ENCODE results near the gene DHX30.

DHX30 gene

GRCh38 chr3:47778746-47779145, 24.2 kb upstream of the DHX30 start:
- DNase-seq (ENCODE audit: insufficient read length, low spot score) (no peak), FAIRE-seq (no peak)
- TF ChIP-seq TAF1 (IDR thresholded peaks at IDR 0.05; ENCODE audit: low read depth, low read length): no peak

DNA sequence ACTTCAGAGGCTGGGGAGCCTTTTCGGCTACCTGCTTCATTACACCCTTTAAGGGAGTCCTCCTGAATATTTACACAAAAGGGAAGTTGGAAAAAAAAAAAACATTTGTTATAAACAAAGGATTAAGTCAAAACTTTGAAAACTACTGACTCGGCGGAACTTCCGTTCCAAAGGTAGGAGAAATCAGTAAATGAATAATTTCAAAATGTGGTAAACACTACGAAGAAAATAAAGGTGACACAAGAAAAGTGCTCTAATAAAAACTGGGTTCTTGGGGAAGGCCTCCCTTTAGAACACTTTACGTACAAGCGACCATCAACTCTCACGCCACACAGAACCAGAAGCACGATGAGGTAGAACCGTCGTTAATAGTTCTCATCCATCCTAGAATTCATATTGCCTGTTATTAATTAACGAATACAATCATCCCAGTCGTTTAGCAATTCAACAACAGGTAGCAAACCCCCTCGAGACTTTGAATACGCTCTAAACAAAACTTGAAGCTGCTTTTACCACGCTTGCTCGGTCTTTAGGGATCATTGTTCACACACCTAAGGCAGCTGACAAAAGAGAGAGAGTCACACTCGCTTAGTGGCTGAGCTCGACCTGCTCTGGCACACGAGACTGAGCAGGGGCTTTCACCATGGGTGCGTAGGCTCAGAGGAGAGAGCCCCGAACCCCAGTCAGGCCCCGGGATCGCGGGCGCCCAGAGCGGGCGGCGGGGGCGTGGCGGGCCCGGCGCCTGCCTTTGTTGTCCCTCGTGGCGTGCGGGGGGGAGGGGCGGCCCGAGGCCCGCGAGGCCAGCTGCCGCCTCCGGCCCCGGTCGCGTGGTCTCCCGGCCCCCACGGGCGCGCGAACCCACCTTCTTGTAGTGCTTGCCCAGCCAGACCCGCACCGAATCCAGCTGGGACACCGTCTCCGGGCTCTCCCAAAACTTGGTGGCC, 21.9 kb upstream of the DHX30 start:
- DNase-seq (ENCODE audit: insufficient read length, low spot score) (peak; percentile 46), FAIRE-seq (peak; percentile 31)
- TF ChIP-seq POLR2A (IDR thresholded peaks at IDR 0.05; ENCODE audit: low read depth, low read length) (peak; percentile 40), POU2F2 (IDR thresholded peaks at IDR 0.05; ENCODE audit: low read depth, low read length) (no peak), POLR2AphosphoS5 (IDR thresholded peaks at IDR 0.05; ENCODE audit: low read depth, low read length) (peak; percentile 46; the same call in 1 of the 2 replicates)

- DNase-seq (ENCODE audit: insufficient read length, low spot score) (peak; percentile 92), FAIRE-seq (peak; percentile 100)
- TF ChIP-seq SPI1 (IDR thresholded peaks at IDR 0.05; ENCODE audit: low read depth, low read length) (0 out of 2 replicates have a peak, but pooled peaks have one; percentile 31), TAF1 (IDR thresholded peaks at IDR 0.05; ENCODE audit: low read depth, low read length) (peak; percentile 22; the same call in 1 of the 2 replicates), POLR2AphosphoS5 (IDR thresholded peaks at IDR 0.05; ENCODE audit: low read depth, low read length) (peak; percentile 78; the same call in 1 of the 2 replicates), PAX5 (IDR thresholded peaks at IDR 0.05; ENCODE audit: insufficient read depth, low read length, severe bottlenecking) (no peak), POU2F2 (IDR thresholded peaks at IDR 0.05; ENCODE audit: low read depth, low read length) (peak; percentile 69; the same call in 1 of the 2 replicates), POLR2A (IDR thresholded peaks at IDR 0.05; ENCODE audit: low read depth, low read length) (peak; percentile 72)
Observed at GRCh38 chr3:47781685-47782445, 21.1 kb upstream of the DHX30 start, which contains the start of gene SMARCC1. SMARCC1 (minus strand) TSS chr3:47781893; CDS start chr3:47781797, 96 bp downstream.

GRCh38 chr3:47782446-47783308, 20.3 kb upstream of the DHX30 start:
- TF ChIP-seq PAX5 (IDR thresholded peaks at IDR 0.05; ENCODE audit: insufficient read depth, low read length, severe bottlenecking): no peak
- no peak for TF ChIP-seq POU2F2 (IDR thresholded peaks at IDR 0.05; ENCODE audit: low read depth, low read length)
- peak; percentile 45; the same call in 1 of the 2 replicates for TF ChIP-seq TAF1 (IDR thresholded peaks at IDR 0.05; ENCODE audit: low read depth, low read length)
- no peak for TF ChIP-seq SPI1 (IDR thresholded peaks at IDR 0.05; ENCODE audit: low read depth, low read length)
- TF ChIP-seq POLR2A (IDR thresholded peaks at IDR 0.05; ENCODE audit: low read depth, low read length): peak; percentile 20; the same call in 1 of the 2 replicates
- no peak for TF ChIP-seq POLR2AphosphoS5 (IDR thresholded peaks at IDR 0.05; ENCODE audit: low read depth, low read length)
- DNase-seq (ENCODE audit: insufficient read length, low spot score): no peak
- peak; percentile 94 for FAIRE-seq

- TF ChIP-seq POU2F2 (IDR thresholded peaks at IDR 0.05; ENCODE audit: low read depth, low read length): no peak
- no peak for TF ChIP-seq TAF1 (IDR thresholded peaks at IDR 0.05; ENCODE audit: low read depth, low read length)
- no peak for TF ChIP-seq POLR2A (IDR thresholded peaks at IDR 0.05; ENCODE audit: low read depth, low read length)
- no peak for TF ChIP-seq PAX5 (IDR thresholded peaks at IDR 0.05; ENCODE audit: insufficient read depth, low read length, severe bottlenecking)
- TF ChIP-seq POLR2AphosphoS5 (IDR thresholded peaks at IDR 0.05; ENCODE audit: low read depth, low read length): no peak
- TF ChIP-seq SPI1 (IDR thresholded peaks at IDR 0.05; ENCODE audit: low read depth, low read length): no peak
- DNase-seq (ENCODE audit: insufficient read length, low spot score): no peak
- no peak for FAIRE-seq
Observed at GRCh38 chr3:47783673-47784072, 19.3 kb upstream of the DHX30 start.

DNA sequence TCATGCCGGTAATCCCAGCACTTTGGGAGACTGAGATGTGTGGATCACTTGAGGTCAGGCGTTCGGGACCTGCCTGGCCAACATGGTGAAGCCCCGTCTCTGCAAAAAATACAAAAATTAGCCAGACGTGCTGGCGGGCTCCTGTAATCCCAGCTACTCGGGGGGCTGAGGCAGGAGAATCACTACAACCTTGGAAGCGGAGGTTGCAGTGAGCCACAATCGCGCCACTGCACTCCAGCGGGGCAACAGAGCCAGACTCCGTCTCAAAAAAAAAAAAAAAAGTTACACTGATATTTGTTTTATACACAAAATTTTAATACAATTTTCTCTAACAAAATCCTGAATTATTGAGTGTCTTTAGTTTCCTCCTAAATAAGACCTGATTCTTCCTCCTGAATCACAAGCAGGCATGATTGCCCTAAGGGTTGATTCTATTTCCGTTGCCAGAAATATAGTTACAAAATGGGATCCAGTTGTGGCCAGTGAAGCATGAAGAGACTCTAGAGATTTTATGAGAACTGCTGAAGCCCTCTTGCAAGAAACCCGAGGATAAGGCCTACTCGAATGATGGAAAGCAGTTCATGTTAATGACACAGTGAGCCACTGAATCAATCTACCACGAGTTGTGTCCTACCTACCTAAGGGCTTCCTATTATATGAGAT, 11.6 kb upstream of the DHX30 start:
- TF ChIP-seq POU2F2 (IDR thresholded peaks at IDR 0.05; ENCODE audit: low read depth, low read length) (no peak), TAF1 (IDR thresholded peaks at IDR 0.05; ENCODE audit: low read depth, low read length) (no peak), POLR2AphosphoS5 (IDR thresholded peaks at IDR 0.05; ENCODE audit: low read depth, low read length) (no peak), SPI1 (IDR thresholded peaks at IDR 0.05; ENCODE audit: low read depth, low read length) (no peak), PAX5 (IDR thresholded peaks at IDR 0.05; ENCODE audit: insufficient read depth, low read length, severe bottlenecking) (no peak), POLR2A (IDR thresholded peaks at IDR 0.05; ENCODE audit: low read depth, low read length) (no peak)
- FAIRE-seq: no peak
- no peak for DNase-seq (ENCODE audit: insufficient read length, low spot score)

DNA sequence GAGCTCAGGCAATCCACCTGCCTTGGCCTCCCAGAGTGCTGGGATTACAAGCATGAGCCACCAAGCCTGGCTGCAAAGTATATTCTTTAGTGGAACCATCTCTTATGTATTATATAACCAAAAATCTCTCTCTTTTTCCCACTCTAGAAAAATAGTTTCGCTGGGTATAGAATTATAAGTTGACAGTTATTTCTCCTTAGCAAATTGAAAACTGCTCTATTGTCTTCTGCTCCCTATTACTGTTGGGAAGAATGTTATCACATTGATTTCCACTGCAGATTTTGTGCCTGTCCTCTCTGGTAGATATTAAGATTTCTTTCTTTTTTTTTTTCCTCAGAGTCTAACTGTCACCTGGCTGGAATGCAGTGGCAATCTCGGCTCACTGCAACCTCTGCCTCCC, 10.2 kb upstream of the DHX30 start:
- FAIRE-seq: no peak
- TF ChIP-seq POLR2A (IDR thresholded peaks at IDR 0.05; ENCODE audit: low read depth, low read length) (no peak), PAX5 (IDR thresholded peaks at IDR 0.05; ENCODE audit: insufficient read depth, low read length, severe bottlenecking) (no peak), SPI1 (IDR thresholded peaks at IDR 0.05; ENCODE audit: low read depth, low read length) (no peak), POU2F2 (IDR thresholded peaks at IDR 0.05; ENCODE audit: low read depth, low read length) (no peak), POLR2AphosphoS5 (IDR thresholded peaks at IDR 0.05; ENCODE audit: low read depth, low read length) (no peak), TAF1 (IDR thresholded peaks at IDR 0.05; ENCODE audit: low read depth, low read length) (no peak)
- DNase-seq (ENCODE audit: insufficient read length, low spot score): no peak

DNA sequence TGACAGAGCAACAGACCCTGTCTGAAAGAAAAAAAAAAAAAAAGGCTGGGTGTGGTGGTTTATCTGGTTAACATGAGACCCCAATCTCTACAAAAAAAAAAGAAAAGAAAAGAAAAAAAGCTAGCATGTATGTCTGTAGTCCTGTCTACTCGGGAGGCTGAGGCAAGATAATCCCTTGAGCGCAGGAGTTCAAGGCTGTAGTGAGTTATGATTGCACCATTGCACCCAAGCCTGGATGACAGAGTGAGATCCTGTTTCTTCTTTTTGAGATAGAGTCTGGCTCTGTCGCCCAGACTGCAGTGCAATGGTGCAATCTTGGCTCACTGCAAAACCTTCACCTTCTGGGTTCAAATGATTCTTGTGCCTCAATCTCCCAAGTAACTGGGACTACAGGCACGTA, 8.4 kb upstream of the DHX30 start:
- no peak for FAIRE-seq
- DNase-seq (ENCODE audit: insufficient read length, low spot score): no peak
- no peak for TF ChIP-seq SPI1 (IDR thresholded peaks at IDR 0.05; ENCODE audit: low read depth, low read length)
- TF ChIP-seq POU2F2 (IDR thresholded peaks at IDR 0.05; ENCODE audit: low read depth, low read length): no peak
- TF ChIP-seq PAX5 (IDR thresholded peaks at IDR 0.05; ENCODE audit: insufficient read depth, low read length, severe bottlenecking): no peak
- TF ChIP-seq POLR2AphosphoS5 (IDR thresholded peaks at IDR 0.05; ENCODE audit: low read depth, low read length): no peak
- TF ChIP-seq TAF1 (IDR thresholded peaks at IDR 0.05; ENCODE audit: low read depth, low read length): no peak
- TF ChIP-seq POLR2A (IDR thresholded peaks at IDR 0.05; ENCODE audit: low read depth, low read length): no peak
